Central memory CD4-positive, alpha-beta T cell (primary cell): ENCODE data around the gene DPY19L1.
"Not testable (repeated sequence)": the region's sequence is repeated elsewhere in the genome, so short reads cannot be mapped to it uniquely, and the experiment has no call there.

Source experiments
- DNase-seq: peaks from one replicate; pipeline ENCODE4 v3.0.0; 2022

The DPY19L1 gene

DNA sequence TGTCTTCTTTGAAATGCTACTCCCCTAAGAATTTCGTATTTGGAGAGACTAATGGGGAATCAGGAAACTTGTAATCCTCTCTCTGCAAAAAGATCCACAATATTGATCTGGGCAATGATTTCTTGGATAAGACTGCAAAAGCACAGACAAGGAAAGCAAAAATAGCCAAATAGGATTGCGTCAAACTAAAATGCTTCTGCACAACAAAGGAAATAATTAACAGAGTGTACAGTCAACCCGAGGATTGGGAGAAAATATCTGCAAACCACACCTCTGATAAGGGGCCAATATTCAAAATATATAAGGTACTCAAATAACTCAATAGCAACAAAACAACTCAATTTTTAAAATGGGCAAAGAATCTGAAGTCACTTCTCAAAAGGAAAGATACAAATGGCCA lies 52.1 kb downstream of the DPY19L1 start:
- DNase-seq, result not testable (repeated sequence)

DNA sequence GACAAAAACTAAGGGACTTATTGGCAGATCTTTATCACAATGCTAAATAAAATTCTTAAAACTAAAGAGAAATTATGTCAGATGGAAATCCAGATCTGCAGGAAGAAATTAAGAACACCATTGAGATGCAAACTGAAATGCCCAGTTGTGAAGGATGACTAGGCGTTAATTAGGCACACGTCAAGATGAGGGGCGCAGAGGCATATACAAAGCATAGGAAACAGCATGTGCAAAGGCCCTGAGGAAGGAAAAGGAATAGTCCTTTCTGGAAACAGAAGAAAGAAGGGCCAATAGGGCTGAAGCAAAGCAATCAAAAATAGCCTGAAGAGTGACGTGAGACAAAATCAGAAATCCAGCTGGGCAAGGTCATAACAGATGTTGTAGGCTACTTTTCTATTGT lies 53.1 kb downstream of the DPY19L1 start:
- DNase-seq, result not testable (repeated sequence)

DNA sequence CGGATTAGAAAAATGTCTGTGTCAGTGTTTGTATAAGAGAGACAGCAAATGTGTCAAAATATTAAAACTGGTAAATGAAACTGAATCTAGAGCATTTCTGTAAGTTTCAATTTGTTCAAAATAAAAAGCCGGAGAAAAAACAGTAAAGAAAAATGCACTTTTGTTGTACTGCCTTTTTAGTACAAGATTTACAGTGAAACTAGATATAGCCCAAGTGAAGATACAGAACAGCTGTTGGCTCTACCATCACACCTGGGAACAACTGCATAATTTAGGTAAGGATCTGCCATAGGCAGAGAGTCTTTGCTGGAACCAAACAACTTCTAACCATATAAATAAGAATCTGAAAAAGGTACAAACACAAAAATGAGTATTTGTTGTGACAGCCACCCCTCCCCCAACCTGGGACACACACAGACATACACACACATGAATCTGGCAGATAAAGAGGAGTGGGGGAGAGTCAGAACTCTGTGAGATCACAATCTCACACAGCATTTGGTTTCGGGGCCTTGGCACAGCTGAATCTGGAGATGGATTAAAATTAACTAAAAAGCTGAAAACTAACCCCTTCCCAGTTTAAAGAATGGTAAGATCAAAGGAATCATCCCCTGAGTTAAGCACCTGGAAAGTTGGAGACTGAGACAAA lies 54.8 kb downstream of the DPY19L1 start:
- DNase-seq, result no peak

DNA sequence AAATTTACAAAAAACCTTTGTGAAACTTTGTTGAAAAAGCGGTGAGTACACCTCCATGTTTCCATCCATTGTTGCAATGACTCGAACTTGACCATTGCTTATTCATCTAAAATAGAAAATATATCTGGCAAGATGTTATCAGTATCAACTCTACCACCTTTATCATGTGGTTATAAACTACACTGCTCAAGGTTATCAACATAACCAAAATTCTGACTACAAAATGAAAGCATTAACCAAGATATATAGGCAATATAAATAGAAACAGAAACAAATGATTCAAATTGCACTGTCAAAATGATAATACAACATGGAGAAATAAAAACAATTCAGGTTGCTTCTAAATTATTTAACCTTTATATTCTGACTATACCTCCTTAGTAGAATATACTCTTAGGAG lies 58.2 kb downstream of the DPY19L1 start:
- not testable (repeated sequence) for DNase-seq

DNA sequence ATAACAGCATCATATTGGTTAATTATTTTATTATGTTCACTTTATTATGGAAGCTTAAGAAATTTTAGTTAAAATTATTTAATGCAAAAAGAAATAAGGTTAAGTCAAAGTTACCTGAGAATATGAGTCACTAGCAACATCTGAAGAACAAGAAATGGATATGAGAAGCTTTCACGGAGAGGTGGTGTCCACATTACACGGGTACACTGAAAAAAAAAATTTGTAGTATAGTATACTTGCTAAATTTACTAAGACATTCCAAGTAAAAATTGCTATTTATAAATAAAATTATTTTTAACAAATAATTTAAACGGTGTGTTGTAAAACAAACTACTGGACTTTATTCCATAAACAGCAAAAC lies 63.9 kb downstream of the DPY19L1 start:
- no peak for DNase-seq

DNA sequence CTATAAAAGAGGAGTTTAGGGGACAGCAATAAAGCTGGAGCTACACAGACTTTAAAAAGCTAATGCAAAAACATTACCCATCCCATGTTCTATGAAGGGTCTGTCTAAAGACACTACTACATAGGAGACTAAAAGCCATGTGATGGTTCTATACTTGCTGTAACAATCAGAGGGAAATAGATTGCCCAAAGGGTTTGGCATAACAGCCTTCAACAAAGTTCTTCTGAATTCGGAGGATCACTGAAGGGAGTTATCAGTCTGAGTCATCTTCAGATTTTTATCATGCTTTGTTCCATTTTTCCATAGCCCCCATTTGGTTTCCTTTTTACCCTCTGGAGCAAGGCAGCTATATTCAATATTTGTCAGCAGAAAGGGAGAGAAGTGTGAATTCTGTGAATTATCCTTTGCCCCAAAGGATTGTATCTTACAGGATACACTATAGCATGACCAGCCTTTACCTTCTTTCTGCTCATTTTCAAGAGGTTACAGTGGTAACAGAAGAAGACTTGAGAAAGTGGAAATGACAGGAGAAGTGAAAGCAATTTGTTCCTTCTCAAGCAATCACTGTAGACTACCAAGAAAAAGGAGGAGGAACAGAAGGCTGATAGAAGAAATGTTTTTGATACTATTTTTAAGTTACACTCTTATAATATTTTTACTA lies 64.4 kb downstream of the DPY19L1 start:
- not testable (repeated sequence) for DNase-seq

DNA sequence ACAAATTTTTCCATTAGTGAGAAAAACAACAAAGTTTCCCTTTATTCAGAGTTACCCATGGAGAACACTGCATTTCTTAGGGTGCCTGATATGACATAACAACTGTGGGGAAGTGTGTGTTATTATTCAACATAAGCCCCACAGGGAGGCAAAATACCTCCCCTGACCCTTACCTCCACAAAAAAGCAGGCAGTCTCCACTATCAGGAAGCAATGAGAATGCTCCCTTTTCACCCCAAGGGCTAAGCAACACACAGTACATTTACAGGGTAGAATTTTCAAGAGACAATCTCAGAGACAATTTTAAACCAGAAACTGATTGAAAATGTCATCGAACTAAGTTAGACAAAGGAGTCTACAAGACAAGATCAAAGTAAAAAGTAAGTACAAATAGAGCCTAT lies 69.5 kb downstream of the DPY19L1 start:
- DNase-seq, result not testable (repeated sequence)

DNA sequence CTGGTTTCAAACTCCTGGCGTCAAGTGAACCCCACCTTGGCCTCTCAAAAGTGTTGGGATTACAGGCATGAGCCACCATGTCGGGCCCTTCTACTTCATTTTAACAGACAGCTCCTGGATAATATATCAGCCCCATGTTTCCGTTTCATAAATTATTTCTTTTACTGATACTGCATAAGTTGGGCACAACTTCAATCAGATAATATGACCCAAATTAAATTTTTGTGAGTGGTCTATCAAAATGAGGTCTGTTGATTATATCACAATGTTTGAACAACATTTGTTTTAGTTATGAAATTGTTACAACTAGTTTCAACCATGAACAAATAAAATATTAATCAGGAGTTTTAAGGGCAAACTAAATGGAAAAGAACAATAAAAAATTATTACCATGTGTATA lies 70.8 kb downstream of the DPY19L1 start:
- not testable (repeated sequence) for DNase-seq

DNA sequence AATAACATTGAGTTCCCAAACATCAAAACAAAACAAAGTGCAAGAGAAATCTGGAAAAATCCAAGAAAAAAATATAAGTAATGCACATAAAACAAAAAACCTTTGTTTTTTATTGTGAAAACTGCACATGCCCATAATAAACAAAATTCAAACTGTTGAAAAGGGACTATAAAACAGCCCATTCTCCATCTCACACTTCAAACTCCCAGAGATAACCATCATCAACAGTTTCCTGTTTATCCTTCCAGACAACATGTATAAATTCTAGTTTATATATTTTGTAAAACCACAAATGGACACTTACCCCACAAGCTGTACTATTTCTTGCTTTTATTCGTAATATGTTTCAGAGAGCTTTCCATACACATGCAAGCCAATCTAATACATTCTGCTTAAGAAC lies 79.3 kb downstream of the DPY19L1 start:
- no peak for DNase-seq

DNA sequence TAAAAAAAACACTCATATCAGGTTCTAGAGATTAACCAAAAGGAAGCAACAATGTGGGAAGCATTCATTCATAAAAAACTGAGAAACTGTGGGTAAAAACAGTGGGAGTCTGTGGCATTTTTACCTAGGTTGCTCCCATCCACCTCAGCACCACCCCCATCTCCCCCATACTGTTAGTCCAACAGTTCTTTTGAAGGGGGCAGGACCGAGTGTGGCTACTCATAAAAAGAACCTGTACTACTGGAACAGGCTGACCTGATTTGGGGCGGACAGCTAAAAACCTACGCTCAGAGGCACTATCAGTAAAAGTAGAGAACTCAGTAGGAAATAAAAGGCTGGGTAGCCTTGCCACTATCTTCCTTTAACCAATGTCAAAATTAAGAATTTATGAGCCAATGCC lies 84.5 kb downstream of the DPY19L1 start:
- DNase-seq, result no peak

DNA sequence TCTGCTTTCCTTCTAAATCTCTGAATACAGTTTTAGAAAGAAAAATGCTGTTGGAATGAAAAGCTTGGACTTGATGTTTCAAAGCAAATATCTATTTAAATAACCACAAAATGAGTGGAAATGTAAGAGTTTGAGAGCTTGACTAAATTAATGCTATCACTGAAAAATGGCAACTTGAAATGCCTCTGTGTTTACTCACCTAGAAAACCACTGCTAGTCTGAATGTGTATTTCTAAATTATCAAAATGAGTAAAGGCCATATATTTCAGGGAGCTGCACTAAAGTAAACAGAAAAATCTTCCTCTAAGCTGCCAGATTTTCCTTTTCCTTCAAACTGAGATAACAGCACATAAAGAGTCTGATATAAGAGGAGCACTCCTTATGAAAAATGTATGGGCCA lies 87.9 kb downstream of the DPY19L1 start:
- no peak for DNase-seq

DNA sequence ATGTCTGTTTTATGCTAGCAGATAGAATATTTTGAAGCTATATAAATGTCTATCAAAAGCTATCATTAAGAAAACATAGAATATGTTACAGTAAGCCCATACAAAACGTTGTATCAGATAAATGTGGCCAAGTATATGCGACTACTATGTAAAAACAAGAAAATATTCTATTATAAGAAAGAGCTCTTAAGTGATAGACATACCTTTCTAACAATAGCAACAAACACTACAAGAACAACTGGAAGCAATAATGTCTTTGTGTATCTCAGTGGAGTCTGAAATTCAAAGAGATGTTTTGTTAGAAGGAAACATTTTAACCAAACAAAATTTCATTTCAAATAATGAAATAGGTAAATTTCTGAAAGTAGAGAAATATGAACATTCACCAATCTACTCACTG lies 89.9 kb downstream of the DPY19L1 start:
- DNase-seq, result not testable (repeated sequence)

DNA sequence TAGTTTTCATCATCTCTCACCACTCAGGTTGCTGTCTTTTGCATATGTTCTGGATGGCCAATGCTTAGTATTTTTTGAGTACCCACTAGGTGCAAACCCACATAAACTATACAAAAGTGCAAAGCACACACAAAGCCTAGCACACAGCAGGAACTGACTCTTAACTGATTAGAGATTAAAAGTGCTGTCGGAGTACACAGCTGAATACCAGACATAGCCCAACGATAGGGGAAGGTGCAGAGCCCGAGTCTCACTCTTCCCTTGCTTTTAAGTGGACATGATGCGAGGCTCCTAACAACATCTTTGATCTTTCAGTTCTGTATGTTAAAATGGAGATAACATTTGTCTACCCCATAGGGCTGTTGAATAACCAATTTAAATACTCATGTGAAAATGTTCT lies 90.8 kb downstream of the DPY19L1 start:
- DNase-seq, result no peak

DNA sequence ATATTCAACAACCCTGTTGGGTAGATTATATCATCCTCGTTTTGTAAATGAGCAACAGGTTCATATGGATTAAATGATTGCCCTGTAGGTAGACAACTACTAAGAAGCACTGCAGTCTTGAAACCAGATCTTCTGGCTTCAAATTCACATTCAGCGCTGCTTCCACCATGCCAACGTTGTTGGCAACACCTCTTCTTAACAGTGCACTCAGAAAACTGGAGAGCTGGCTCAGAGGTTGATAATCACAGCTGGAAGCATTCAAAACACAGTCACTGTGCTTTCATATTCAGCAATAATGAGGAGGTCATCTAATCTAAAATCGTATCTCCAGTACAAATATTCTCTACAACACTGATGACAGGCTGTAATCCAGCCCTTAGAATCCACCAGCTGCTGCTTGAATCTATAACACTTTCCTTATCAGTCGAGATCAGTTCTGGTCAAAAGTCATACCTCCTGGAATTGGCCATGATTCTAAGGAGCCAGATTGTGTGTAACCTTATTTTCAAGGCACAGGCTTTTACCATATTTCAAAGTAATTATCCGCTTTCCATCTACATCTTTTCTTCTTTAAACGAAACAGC lies 91.3 kb downstream of the DPY19L1 start:
- DNase-seq, result not testable (repeated sequence)

DNA sequence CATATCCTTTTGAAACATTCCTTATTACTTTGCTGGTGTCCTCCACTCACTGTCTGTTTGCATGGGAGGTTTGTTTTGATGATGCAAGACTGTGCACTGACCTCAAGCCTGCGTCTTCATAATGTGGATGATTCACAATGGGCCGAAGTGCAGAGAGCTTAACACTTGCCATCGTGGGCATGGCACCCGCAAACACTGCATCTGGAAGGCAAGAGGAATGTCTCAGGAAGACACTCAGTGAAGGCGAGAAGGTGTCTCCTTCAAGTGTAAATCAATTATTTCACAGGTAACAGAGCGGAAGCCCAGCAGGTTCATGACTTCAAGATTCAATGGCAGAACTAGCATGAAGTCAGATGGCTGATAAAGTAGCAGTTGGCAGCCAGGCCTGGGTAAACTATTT lies 98.1 kb downstream of the DPY19L1 start:
- no peak for DNase-seq

DNA sequence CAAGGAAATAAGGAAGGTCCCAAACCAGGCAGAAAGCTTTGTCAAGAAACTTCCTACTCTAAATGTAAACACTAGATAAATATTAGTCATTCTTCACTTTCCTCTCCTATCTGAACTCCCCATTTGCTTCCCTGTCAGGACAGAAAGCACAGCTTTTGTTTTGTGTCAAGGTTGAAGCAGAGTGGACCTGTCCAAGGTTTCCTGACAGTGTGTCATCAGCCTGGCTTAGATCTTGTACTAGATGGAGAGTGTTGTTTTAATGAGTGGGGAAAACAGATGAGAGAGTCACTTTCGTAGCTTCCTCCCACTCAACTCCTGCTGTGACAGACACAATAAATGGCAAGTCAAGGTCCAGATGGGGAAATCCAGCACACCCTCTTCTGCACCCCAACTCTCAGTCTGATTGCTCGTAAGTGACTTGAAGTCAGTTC lies 101.5 kb downstream of the DPY19L1 start:
- not testable (repeated sequence) for DNase-seq

DNA sequence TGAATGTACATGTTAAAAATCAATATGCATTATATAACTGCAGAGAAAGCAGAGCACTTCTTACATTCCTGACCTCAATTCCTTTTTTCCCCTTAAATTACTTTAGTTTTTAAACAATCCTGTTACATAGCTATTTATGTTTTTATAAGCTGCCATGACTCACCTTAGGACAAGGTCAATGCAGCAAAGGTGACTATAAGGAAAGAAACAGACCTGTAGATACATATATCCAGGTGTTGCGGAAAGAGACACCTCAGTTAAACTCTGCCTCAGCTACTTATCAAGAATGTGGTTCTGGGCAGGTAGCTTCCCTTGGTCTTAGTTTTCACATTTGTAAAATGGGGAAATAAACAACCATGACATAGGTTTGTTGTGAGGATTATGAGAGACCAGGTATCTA lies 105.5 kb downstream of the DPY19L1 start:
- DNase-seq, result no peak

DNA sequence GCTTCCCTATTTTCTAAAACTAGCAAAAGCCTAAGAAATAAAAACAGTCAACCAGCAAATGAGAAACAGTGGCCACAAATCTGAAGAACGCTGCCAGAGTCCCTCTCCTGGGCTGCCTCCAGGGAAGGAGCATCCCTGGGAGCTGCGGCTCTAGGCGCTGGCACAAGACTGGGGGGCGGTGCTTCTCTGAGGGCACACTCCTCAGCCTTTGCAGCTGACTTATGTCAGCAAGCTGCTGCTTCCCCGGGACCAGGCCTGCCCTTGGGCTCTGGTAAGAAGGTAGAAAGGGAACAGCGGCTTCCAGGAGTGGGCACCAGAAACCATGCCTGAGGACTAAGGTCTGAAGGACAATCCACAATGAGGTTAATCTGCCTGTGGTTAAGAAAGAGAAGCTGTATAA lies 107.5 kb downstream of the DPY19L1 start:
- DNase-seq, result not testable (repeated sequence)

DNA sequence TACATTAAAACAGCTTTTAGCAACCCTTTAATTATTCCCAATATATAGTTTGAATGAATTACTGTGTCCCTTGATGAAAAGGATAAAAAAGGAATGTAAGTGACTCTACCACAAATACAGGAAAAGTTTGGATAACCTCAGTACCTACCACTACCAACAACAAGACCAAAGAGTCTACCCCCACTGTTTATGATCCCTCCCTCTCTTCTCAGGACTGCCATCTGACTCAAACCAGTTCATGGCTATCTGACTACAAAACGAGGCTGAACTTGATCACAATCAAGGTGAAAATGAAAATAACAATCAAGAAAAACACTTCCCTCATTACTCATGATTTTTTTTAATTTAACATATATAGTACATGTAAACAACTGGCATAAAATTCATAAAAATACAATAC lies 108.7 kb downstream of the DPY19L1 start:
- no peak for DNase-seq

DNA sequence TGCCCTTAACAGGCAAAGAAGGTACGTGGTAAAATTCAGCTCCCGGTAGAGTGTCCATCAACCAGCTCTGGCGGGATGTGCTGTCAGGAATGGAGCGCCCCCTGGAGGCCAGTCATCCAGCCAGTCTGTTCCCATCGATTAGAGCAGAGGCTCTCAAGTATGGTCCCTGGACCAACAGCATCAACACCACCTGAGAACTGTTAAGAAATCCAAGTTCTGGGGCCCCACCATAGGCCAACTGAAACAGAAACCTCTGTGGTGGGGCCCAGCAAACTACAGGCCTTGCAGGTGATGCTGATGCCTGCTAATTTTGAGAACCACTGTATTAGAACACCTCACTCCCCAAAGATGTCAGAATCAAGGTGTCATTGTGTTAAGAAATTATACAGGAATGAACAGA lies 109.2 kb downstream of the DPY19L1 start:
- DNase-seq, result no peak

DNA sequence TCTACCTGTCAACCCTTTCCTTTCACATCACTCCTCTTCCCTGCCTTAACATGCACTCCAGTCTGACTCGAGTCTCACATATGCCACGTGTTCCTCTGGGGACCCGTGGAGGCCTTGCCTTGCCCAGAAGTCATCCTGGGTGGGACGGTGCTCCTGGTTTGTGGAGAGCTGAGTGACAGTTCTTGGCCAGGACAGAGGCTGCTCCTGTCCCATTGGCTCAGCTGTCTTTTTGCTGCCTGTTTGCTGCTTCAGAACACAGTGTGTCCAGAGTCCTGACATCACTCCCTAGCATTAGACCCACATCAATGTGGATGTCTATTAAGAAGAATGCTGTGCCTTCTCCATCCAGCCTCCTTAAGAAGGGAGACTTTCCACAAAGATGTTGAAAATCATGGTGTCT lies 116.8 kb downstream of the DPY19L1 start:
- not testable (repeated sequence) for DNase-seq

DNA sequence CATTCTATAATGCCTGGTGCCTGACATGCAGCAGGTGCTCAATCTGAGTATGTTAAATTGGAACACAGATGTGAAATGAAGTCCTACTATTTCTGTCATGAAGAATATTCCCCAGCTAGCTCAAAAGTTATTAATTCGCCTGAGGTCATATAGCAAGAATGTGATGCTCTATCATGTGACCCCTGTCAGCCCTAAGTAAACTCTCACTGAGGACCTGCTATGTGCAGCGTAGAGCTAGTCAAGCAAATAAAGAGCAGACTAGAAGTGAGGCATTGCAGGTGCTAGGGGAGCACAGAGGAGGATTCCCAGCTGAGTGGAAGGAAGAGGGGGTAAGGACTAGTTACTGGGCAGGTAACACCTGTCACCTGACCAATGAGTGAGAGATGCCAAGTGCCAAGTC lies 118.2 kb downstream of the DPY19L1 start:
- DNase-seq, result not testable (repeated sequence)

DNA sequence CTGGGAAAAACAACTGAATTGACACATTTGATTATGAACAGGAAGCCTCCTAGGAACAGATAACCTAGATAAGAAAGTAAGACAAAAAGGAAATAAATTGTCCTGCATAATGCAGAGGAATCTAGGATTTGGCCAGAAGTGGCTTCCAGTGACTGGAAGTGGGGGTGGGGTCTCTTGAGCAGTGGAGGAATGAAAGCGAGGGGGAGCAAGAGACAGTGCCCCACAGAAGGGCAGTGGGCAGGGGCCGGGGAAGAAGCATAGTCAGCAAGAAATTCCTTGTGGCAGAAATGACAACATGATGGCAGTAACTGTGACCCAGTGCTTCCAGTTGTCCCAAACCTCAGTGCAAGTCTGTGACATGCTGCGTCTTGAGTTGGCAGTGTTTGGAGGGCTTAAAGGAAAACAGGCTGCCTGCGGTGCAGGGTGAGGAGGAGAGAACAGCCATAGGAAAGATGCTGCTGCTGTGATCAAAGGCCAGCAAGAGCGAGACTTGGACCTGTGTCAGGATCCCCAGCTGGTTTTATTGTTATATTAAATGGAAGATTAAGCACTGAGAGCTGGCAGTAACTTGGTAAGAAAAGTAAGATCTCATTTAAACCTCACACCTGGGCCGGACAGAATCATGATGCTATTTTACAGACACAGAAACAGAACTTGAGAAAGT lies 119.0 kb downstream of the DPY19L1 start:
- DNase-seq, result not testable (repeated sequence)

DNA sequence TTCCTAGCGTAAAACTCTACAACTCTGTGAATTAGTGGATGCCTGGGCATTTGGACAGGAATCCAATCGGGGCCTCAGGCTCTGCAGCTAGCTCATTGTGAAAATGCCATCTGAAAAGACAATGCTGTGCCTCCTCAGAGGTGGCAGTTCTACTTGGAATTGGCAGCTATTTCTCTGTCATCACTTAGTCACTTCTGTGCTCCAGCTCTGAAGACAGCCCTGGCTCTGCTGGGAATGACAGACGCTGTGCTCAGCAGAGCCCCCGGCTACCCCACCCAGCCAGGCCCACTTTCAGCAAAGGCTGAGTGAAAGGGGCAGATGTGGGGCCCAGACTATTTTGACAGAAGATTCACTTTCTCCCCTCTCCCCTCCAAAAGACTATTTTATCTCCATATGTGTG lies 119.8 kb downstream of the DPY19L1 start:
- not testable (repeated sequence) for DNase-seq
